ENCODE data around the gene ATXN7.

ATXN7 gene

DNA sequence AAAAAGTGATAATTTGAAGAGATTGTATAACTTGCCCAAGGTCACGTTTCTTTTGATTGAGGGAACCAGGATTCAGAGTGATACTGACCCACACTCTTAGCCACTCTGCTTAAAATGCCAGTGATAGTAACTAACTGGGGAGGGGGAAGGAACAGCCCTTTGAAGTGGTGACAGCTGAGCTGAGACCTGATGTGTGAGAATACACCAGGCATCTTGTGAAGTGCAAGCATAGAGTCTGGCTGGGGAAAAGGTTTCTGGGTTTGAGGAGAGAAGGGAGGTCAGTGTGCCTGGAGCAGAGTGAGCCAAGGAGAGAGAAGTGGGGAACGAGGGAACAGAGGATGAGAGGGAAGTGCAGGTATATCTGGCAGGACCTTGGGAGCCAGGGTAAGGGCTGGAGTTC, 83.9 kb downstream of the ATXN7 start:
- Mint-ChIP-seq H3K9me3 (no peaks in the 10 kb centered on the region), H3K27me3 (no peaks in the 10 kb centered on the region), H3K4me1 (peaks cover 72% of the 10 kb centered on the region), H3K36me3 (ENCODE audit: low read depth) (peaks cover 36% of the 10 kb centered on the region), H3K27ac (peak overlapping the region; percentile 26), H3K4me3 (no peak overlapping the region)
- no peak for DNase-seq
- ATAC-seq = peak; percentile 18

- Mint-ChIP-seq H3K27me3 (no peaks in the 10 kb centered on the region), H3K27ac (no peak overlapping the region), H3K4me3 (no peak overlapping the region), H3K36me3 (ENCODE audit: low read depth) (peaks cover 33% of the 10 kb centered on the region), H3K9me3 (no peaks in the 10 kb centered on the region), H3K4me1 (peaks cover 58% of the 10 kb centered on the region)
- DNase-seq (no peak), ATAC-seq (no peak)
Observed at GRCh38 chr3:63949005-63949404, 85.3 kb downstream of the ATXN7 start.

GRCh38 chr3:63950698-63951097, 87.0 kb downstream of the ATXN7 start:
- DNase-seq (no peak), ATAC-seq (no peak)
- no peaks in the 10 kb centered on the region for H3K27me3 Mint-ChIP-seq
- H3K4me3 Mint-ChIP-seq = no peak overlapping the region
- peaks cover 56% of the 10 kb centered on the region for H3K4me1 Mint-ChIP-seq
- H3K36me3 Mint-ChIP-seq (ENCODE audit: low read depth) = peaks cover 33% of the 10 kb centered on the region
- H3K9me3 Mint-ChIP-seq = no peaks in the 10 kb centered on the region
- H3K27ac Mint-ChIP-seq = no peak overlapping the region

DNA sequence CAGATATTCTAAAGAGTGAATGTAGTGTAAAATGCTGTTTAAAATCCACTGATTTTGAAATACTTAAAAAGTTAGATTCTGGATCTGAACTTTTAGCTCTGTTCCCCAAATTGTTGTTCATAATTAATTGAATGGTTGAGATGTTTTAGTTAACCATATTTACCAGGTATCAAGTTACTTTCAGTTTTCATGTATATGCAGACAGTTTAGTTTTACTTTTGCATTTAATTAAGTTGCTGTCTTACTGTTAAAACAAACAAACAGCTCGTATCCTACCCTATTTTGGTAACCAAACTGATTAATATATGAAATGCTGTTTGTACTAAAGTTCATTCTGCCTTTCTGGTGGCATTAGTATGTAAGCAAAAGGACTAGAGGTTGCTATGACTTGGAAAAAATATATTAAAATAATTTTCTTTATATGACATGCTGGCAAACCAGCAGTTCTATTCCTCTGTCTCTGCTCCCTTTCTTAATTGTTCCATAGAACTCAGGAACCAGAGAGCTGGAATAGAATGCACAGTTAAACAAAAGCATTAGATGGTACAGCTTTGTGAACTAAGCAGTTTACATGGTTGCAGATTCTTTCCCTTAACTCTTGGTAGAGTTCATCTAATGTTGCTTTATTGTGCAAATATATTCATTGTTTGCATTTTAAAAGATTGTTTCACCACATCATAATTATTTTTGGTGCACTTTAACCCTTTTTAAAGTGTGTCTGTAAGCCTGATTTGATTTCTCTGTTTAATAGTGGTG, 88.0 kb downstream of the ATXN7 start:
- Mint-ChIP-seq H3K27me3 (no peaks in the 10 kb centered on the region), H3K4me3 (no peak overlapping the region), H3K9me3 (no peaks in the 10 kb centered on the region), H3K4me1 (peaks cover 49% of the 10 kb centered on the region), H3K27ac (peak overlapping the region; percentile 42), H3K36me3 (ENCODE audit: low read depth) (peaks cover 29% of the 10 kb centered on the region)
- ATAC-seq = no peak
- DNase-seq = no peak

DNA sequence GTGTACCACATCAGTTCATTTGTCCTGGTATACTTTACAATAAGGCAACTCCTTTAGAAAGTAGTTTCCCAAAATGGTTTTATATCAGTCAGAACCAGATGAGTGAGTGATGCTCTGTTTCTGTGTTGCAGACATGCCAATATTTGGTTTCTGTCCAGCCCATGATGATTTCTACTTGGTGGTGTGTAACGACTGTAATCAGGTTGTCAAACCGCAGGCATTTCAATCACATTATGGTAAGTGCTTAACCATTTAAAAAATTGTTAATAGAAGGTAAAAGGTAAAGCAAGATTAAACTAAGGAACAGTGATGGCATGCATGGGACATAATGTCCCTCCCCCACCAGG, 88.6 kb downstream of the ATXN7 start:
- ATAC-seq (no peak), DNase-seq (no peak)
- Mint-ChIP-seq H3K27me3 (no peaks in the 10 kb centered on the region), H3K9me3 (no peaks in the 10 kb centered on the region), H3K4me3 (no peak overlapping the region), H3K36me3 (ENCODE audit: low read depth) (peaks cover 31% of the 10 kb centered on the region), H3K4me1 (peaks cover 43% of the 10 kb centered on the region), H3K27ac (no peak overlapping the region)

DNA sequence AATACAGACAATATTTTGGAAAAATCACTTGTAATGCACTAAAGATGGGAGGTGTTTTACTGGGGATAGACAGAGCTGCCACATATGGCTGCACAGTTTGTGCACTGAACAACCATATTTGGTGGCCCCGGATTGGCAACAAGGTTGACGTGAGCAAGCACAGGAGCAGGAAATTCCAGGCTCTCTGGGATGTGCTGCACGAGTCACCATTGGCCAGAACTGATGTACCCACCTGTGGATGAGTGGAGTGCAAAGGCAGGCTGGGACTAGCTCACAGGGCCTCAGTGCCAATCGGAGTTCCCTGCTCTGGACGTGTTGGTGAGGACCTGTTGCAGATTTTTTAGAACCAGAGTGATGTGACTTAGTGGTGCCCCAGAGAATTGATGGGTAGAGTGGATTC, 90.5 kb downstream of the ATXN7 start:
- peaks cover 25% of the 10 kb centered on the region for H3K36me3 Mint-ChIP-seq (ENCODE audit: low read depth)
- H3K4me1 Mint-ChIP-seq = peaks cover 37% of the 10 kb centered on the region
- no peaks in the 10 kb centered on the region for H3K9me3 Mint-ChIP-seq
- no peaks in the 10 kb centered on the region for H3K27me3 Mint-ChIP-seq
- H3K27ac Mint-ChIP-seq = peak overlapping the region; percentile 42
- ATAC-seq = no peak
- H3K4me3 Mint-ChIP-seq = no peak overlapping the region
- DNase-seq = no peak

DNA sequence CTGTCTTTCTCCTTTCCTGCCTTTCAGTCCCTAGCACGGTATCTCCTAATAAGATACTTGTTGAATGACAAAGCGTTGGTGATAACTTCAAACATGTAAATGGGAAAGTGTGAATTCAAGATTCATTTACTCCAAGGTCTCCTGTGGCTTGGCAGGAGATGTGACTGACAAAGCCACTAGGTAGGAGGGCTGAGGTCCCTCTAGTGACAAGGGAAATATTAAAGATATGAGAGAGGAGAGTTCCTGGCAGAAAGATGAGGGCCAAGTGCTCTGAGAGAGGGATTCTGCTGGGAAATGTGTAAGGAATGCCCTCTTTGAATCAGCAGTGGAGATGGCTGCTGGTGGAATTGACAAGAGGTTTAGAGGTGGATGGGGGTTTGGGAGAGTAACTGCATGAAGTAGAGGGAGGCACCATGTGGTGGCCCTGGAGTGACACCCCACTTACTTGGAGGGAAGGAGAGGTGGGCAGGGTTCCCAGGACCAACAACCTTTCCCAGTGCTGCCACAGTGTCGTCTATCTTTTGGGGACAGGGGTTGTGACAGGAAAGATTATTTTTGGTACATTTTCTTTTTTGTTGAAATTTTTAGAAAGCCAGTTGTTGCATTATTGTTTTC, 91.5 kb downstream of the ATXN7 start:
- Mint-ChIP-seq H3K4me3 (no peak overlapping the region), H3K4me1 (peaks cover 35% of the 10 kb centered on the region), H3K36me3 (ENCODE audit: low read depth) (peaks cover 25% of the 10 kb centered on the region), H3K27ac (peak overlapping the region; percentile 38), H3K9me3 (no peaks in the 10 kb centered on the region), H3K27me3 (no peaks in the 10 kb centered on the region)
- DNase-seq (no peak), ATAC-seq (no peak)

DNA sequence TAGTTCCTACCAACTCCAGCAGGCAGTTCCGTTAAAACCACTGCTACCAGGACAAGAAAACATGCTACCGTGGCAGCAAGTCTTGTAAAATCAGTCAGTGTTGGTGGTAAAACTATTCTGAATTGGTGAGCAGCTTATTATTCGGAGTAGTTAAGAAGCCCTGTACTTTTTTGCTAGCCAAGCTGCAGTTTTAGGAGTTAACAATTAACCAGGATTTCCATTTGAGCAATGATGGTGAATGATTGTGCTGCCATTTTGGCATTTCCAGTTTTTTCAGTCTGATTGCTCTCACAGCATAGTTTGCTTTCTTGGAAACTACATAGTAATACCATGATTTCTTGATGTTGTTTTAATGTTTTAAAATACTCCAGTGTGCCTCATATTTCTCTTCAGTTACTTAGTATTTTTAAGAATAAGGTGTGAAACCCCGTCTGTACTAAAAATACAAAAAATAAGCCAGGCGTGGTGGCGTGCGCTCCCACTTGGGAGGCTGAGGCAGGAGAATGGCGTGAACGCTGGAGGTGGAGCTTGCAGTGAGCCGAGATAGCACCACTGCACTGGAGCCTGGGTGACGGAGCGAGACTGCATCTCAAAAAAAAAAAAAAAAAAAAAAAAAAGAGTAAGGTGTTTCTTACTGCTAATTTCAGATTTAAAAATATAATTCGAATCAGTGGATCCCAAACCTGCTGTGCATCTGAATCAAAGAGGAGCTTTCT, 92.3 kb downstream of the ATXN7 start:
- DNase-seq (no peak), ATAC-seq (no peak)
- Mint-ChIP-seq H3K4me1 (peaks cover 34% of the 10 kb centered on the region), H3K9me3 (no peaks in the 10 kb centered on the region), H3K27ac (no peak overlapping the region), H3K36me3 (ENCODE audit: low read depth) (peaks cover 25% of the 10 kb centered on the region), H3K4me3 (no peak overlapping the region), H3K27me3 (no peaks in the 10 kb centered on the region)

GRCh38 chr3:63959146-63959545, 95.5 kb downstream of the ATXN7 start:
- no peaks in the 10 kb centered on the region for H3K9me3 Mint-ChIP-seq
- H3K4me3 Mint-ChIP-seq = no peak overlapping the region
- no peak for ATAC-seq
- H3K27ac Mint-ChIP-seq = peak overlapping the region; percentile 2
- H3K36me3 Mint-ChIP-seq (ENCODE audit: low read depth) = peaks cover 16% of the 10 kb centered on the region
- no peak for DNase-seq
- peaks cover 26% of the 10 kb centered on the region for H3K4me1 Mint-ChIP-seq
- no peaks in the 10 kb centered on the region for H3K27me3 Mint-ChIP-seq

DNA sequence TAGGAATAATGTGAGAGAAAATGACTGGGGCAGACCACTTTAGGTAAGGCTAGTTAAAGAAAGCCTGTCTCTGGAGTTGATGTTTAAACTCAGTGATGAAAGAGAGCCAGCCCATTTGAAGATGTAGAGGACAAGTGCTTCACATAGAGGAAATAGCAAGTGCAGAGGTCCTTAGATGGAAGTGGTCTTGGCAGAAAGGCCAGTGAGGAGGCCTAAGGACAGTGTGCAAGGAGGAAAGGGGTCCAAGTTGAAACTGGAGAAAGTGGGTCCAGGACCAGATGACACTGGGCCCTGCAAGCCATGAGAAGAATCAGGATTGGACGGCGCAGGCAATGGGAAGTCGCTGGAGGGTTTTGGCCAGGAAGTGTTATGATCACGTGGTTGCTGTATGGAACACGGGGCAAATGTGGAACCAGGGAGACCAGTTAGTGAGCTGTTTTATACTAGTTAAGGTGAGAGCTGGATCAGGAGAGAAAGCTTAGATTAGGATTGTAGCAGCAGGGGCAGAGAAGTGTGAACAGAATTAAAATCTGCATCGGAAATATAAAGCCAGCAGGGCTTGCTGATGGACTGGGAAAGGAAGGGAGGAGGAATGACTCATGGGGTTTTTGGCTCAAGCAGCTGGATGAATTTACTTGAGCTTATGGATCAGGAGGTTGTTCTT, 96.5 kb downstream of the ATXN7 start:
- no peak for ATAC-seq
- Mint-ChIP-seq H3K4me1 (peaks cover 27% of the 10 kb centered on the region), H3K27ac (peak overlapping the region; percentile 25), H3K4me3 (no peak overlapping the region), H3K9me3 (no peaks in the 10 kb centered on the region), H3K27me3 (no peaks in the 10 kb centered on the region), H3K36me3 (ENCODE audit: low read depth) (peaks cover 10% of the 10 kb centered on the region)
- DNase-seq = no peak

- no peaks in the 10 kb centered on the region for H3K9me3 Mint-ChIP-seq
- H3K27me3 Mint-ChIP-seq = no peaks in the 10 kb centered on the region
- no peak for DNase-seq
- H3K4me3 Mint-ChIP-seq = no peak overlapping the region
- peaks cover 40% of the 10 kb centered on the region for H3K4me1 Mint-ChIP-seq
- no peak overlapping the region for H3K27ac Mint-ChIP-seq
- peaks cover 3% of the 10 kb centered on the region for H3K36me3 Mint-ChIP-seq (ENCODE audit: low read depth)
- peak; percentile 72 for ATAC-seq
Observed at GRCh38 chr3:63961891-63962290, 98.2 kb downstream of the ATXN7 start.

DNA sequence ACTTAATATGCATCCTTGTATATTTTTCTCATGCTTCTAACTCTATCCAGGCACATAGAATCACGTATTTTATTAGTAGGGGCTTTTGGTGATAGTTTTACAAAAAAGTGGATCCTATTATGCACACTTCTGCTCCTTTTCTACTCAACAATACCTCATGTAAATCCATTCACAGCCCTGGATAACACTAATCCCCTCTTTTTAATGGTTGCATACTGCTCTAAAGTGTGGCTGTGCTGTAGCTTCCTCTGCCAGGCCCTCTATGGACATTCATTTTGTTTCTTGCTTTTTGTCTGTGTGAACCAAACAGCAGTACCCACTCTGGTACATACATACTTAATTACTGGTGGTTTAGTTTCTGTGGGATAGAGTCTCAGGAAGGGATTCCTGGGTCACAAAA, 99.8 kb downstream of the ATXN7 start:
- no peak for ATAC-seq
- Mint-ChIP-seq H3K27me3 (no peaks in the 10 kb centered on the region), H3K36me3 (ENCODE audit: low read depth) (peaks cover 2% of the 10 kb centered on the region), H3K27ac (no peak overlapping the region), H3K4me3 (no peak overlapping the region), H3K9me3 (no peaks in the 10 kb centered on the region), H3K4me1 (peaks cover 52% of the 10 kb centered on the region)
- DNase-seq = no peak

DNA sequence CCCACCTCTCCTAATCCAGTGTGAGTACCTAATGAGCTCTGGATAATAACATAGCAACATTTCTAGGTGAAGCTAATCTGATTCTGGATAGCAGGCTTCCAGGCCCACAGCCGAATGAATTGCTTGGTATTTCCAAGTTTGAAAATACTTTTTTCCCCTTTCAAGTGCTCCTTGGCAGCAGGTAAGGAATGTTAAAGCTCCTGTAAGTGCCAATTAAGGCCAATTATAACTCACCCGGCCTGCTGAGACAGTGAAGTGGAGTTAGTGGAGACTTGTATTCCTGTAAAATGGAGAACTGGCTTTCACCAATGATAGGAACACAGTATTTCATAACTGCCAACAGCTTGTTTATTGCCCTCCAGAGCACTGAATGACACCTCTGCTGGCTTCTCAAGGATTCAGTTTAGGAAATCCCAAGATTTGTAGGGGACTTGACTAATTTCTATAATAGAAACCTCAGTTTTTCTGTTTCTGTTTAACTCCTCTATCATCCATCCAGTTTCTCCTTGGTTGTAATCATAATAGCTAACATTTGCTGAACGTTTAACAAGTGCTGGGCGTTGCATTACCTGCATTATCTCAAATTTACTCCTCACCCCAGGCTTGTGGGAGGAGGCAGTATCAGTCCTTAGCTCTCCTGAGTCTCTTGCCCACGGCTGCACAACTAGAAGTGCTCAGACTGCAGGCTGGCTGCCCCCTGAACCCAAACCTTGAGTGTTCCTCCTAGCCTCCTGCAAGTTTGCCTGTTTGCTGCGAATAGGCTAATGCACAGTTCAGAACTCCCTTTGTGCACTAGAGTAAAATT, 101.2 kb downstream of the ATXN7 start:
- Mint-ChIP-seq H3K4me3 (no peak overlapping the region), H3K4me1 (peaks cover 59% of the 10 kb centered on the region), H3K27me3 (no peaks in the 10 kb centered on the region), H3K9me3 (no peaks in the 10 kb centered on the region), H3K27ac (no peak overlapping the region), H3K36me3 (ENCODE audit: low read depth) (peaks cover 2% of the 10 kb centered on the region)
- ATAC-seq = no peak
- DNase-seq = no peak

- H3K27ac Mint-ChIP-seq = peak overlapping the region; percentile 36
- H3K9me3 Mint-ChIP-seq = no peaks in the 10 kb centered on the region
- DNase-seq (no peak), ATAC-seq (no peak)
- peaks cover 62% of the 10 kb centered on the region for H3K4me1 Mint-ChIP-seq
- H3K36me3 Mint-ChIP-seq (ENCODE audit: low read depth) = peaks cover 2% of the 10 kb centered on the region
- H3K27me3 Mint-ChIP-seq = no peaks in the 10 kb centered on the region
- H3K4me3 Mint-ChIP-seq = no peak overlapping the region
Observed at GRCh38 chr3:63966007-63966406, 102.3 kb downstream of the ATXN7 start.

Measured in activated naive CD8-positive, alpha-beta T cell treated with anti-CD3 and anti-CD28 coated beads, Interleukin-2, amount 50 U/mL, for 24 hours (primary cell).